HG02588 (cell line): ENCODE measurements around the gene IL15RA.
"Not testable (repeated sequence)": the region's sequence is repeated elsewhere in the genome, so short reads cannot be mapped to it uniquely, and the experiment has no call there.

Experiments
- ATAC-seq: cut with Tn5 transposase; IDR thresholded peaks from one replicate; pipeline ENCODE4 v1.9.1; 2021; ENCODE audit warnings: mild to moderate bottlenecking, moderate library complexity; ENCODE audit not compliant: unreplicated experiment

The IL15RA gene

DNA sequence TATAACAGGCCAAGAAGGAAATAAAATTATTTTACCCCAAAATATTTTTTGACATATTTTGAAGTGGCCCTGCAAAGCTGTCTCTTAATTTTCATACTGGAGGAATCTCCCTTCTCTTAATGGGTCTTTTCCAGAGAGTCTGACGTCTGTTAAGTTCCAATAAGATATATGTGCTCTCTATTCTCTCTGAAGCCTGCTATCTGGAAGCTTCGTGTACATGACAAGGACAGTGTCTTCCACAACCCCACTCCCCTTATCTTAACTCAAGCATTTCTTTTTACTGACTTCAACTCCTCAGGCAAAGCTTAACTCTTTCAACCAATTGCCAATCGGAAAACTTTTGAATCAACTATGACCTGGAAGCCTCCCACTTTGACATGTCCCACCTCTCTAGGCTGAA is 29.2 kb upstream of the IL15RA start:
- ATAC-seq: no peak

DNA sequence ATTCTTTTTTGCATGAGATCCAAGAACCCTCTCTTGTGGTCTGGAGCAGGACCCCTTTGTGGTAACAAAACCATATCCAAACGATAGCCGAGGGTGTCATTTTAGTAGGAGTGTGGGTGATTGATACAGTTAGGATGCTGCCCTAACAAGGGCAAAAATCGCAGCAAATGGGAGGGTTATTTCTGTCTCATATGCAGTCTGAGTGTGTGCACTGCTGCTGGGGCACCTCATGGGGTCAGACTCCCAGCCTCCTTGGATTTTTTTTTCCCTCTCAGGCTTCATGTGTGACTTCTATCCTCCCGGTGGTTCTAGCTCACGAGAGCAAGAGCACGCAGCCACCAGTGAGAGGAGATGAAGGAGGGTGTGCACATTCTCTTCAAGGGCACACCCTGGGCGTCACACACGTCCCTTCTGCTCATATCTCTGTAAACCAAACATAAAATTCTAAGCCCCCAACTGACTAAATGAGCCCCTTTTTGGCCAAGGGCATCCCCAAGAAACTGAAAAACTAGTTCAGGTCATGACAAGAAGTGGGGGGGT is 28.6 kb upstream of the IL15RA start:
- no peak for ATAC-seq

GRCh38 chr10:6005161-6005804 is 27.9 kb upstream of the IL15RA start:
- not testable (repeated sequence) for ATAC-seq

DNA sequence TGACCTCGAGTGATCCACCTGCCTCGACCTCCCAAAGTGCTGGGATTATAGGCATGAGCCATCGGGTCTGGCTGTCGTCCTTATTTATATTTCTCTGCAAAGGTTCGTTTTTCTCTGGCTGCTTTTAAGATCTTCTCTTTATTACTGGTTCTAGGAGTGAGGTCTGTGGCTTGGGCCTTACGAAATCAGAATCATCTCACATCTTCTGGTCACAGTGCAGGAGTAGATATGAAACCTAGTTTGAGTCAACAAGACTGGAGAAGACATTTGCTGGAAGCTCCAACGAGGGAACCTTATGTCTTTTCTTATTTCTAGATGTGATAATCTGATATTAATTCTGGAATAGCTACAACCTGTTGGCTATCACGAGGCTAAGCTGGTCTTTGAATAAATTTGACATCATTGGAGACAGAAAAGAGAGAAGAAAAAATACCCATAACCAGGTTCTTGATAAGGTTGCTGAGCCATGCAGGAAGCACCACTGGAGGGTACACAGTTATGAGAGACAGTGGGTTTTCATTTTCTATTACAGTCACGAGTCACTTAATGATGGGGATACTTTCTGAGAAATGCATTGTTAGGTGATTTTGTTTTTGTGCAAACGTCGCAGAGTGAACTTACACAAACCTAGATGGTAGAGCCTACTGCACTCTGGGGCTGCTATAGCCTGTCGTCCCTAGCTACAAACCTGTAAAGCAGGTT is 25.6 kb upstream of the IL15RA start:
- ATAC-seq: no peak

DNA sequence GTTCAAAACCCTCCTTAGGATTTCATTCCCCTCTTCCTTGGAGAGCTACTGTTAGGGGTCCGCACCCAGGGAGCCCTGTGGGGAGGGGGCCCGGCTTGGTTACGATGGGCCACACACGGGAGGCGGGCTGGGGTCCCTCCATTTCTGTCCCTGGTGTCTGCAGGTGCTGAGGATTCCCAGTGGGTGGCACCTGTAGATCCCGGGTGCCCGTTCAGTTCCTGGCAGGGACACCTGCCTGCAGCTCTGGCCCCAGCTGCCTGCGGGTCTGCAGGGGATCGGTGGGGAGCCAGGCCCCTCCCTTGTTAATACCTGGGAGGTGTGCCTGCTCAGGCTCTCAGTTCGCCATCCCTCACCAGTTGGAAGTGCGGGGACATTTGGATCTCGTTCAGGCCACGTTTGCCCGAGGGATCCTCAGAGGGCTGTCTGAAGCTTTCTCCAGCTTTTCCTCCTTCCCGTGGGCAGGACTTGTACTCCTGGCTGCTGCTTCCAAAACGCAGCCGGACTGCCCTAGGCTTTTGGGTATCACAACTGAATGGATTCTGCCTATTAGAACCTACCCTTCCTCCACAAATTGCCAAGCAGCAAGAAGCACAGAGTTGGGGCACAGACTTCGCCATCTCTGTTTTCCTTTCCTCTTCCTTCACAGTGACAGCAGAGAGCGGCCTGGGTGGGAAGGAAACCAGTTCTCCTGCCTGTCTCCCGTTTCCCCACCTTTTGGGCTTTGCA is 22.3 kb upstream of the IL15RA start:
- ATAC-seq: no peak

GRCh38 chr10:5996696-5997095 is 19.4 kb upstream of the IL15RA start:
- no peak for ATAC-seq

DNA sequence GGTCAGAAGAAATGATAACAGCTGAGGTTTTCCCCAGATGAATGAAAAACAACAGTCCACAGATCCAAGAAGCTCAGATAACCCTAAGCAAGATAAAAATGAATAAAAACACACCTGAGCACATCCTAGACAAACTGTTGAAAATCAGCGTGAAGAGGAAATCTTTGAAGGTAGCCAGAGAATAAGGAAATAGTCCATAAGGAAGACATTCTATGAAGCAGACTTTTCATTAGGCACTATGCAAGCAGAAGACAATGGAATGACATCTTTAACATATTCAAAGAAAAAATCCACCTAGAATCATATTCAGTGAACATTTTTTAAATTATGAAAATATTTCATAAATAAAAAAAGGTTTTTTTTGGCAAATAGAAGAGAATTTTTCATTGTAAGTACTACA is 15.1 kb upstream of the IL15RA start:
- ATAC-seq: no peak

DNA sequence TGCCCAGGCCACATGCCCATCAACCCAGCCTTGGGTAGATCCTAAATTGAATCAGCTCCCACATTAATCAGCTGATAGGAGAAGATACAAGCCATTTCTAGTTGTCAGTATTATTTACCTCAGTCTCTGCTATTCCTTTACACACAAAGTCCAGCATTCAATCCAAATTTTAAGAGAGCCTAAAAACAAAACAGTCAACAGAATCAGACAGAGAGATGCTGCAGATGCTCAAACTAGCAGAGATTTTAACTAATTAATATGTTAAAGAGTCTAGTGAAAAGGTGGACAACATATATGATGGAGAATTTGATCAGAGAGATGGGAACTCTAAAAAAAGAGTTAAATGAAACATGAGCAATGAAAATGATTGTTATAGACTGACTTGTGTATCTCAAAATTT is 14.4 kb upstream of the IL15RA start:
- ATAC-seq: no peak

DNA sequence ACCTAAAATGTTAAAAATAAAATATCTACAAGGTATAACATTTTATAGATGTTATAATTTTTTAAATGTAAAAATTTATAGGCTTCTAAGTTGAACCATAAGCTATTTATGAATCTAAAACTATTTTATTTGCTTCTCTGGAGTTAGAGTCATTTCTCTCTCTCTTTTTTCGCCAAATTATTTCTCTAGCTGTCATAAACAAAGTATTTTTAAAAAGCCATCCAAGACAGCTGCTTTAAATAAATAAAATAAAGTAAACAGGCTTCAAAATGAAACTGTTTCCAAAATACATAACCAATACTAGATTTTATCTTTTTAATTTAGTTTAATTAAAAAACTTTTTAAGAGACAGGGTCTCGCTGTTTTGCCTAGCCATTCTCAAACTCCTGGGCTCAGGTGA is 12.4 kb upstream of the IL15RA start:
- no peak for ATAC-seq

- ATAC-seq: no peak
Observed at GRCh38 chr10:5988336-5988920, 11.1 kb upstream of the IL15RA start.

DNA sequence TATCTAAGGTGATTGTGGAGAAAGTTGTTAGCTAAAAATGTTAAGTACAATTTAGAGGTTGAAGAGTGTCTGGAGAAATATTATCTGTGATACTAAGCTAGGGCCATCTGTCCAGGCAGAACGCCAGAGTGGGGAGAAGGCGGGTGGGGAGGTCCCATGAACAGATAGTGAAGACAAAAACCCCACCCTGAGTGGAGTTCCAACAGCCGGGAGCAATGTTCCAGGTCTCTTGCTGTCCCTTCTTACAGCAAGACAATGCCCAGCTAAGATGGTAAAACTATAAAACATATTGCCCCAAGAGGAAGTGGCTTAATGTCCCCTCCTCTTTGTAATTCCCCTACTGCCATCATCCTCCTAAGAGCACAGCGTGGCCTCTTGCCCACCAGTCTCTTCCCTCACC is 10.4 kb upstream of the IL15RA start:
- ATAC-seq: no peak

GRCh38 chr10:5985029-5985428 is 7.7 kb upstream of the IL15RA start:
- ATAC-seq: no peak

GRCh38 chr10:5983774-5984173 is 6.4 kb upstream of the IL15RA start:
- ATAC-seq: no peak

GRCh38 chr10:5981529-5981928 is 4.2 kb upstream of the IL15RA start:
- ATAC-seq: no peak

DNA sequence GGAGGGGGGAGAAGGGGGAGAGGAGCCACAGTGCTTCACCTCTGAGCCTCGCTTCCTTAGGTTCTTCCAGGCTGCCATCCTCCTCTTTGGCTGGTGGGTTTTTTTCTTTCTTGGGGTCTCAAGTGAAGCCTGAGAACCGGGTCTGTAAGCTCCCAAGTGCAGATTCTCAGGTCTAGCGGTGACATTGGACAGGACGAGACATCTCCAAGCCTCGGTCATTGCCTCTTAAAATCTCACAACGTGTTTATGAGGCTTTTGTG is 817 bp upstream of the IL15RA start:
- ATAC-seq: no peak

GRCh38 chr10:5976512-5977470 is 552 bp downstream of the IL15RA start:
- peak; percentile 16 for ATAC-seq

DNA sequence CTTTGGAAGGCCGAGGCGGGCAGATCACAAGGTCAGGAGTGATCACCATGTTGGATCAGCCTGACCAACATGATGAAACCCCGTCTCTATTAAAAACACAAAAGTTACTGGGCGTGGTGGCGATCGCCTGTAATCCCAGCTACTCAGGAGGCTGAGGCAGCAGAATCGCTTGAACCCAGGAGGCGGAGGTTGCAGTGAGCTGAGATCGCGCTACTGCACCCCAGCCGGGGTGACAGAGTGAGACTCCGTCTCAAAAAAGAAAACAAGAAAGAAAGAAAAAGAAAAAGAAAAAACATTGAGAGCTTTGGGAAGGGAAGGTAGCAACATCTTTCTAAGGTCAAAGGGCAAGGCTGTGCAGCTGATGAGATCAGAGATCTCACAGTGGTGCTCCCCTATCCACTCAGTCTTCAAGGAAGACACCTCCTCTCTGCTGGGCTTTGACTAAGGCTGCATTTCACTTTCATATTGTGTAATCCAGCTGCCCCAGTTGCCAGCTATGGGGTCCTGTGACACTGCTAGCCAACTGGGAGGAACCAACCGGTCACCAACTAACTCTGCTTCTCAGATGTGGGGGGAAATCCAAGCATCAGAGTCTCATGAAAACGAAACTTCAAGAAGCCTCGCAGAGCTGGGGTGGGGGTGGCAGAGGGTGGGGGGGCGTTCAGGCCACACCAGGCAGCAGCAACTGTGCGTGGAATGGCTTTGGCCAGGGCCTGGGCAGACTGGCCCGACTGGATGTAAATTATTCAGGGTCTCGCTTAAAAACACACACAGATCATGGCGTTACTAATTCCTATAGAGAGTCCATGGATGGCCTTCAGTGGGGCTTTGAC is 1.5 kb downstream of the IL15RA start:
- peak; percentile 58 for ATAC-seq

DNA sequence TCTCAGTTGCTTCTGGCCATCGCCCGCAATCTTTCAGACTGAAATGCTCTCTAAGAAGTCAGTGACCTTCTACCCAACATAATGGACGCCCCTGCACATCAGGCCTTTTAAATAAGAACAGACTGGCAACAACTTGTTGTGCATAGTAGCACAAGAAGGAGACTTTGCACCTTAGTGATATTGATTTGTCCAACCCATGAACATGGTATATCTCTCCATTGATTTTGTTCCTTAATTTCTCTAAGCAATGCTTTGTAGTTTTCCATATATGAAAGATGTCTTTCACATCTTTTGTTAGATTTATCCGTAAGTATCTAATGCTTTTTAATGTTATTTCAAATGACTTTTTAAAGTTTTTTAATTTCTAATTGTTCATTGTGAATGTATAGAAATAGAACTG is 4.3 kb downstream of the IL15RA start:
- ATAC-seq: no peak

DNA sequence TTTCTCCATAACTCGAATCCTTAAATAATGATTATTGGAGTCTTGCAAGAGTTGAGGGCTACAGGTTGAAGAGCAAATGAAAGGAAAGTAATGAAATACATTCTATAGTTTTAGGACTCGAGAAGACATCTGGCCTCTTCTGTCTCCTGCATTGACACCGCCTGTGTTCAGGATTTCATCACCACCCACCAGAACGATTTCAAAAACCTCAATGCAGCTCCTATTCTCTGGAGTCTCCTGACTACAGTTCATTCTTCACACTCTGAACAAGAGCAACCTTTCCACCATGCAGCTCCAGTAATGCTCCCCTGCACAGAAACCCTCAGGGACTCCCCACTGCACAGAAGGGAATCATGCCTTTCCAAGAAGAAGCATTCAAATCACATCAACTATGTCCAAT is 5.5 kb downstream of the IL15RA start:
- ATAC-seq: no peak

DNA sequence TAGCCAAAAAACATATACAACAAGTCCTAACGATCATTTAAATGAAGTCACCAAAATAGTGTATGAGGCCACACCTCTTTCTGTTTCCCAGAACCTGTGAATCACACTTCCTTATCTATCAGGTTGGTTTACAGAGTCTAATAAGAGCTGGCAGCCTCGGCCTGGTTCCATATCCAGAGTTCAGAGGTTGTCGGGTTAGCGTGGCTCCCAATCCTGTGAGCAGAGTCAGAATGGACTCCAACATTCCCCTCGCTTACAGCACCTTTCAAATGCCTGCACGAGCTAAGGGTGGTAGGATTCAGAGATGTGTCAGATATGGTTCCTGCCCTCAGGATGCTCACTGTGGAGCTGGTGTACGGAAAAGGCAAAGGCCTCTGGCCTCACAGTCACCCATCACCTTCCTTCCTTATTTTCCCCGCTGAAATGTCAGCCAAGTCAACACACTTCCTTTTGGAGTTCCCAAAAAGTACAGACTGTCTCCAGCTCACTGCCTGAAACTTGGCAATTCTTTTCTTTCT is 6.0 kb downstream of the IL15RA start:
- no peak for ATAC-seq
